Cardiac atrium fibroblast (primary cell): Measurements from ENCODE around the gene ESR2. TPM values are rescaled to one million over a fixed set of nuclear protein-coding genes. Genes with fewer than 3 reads are reported as not detected.

ENCODE experiments used
- total RNA-seq: library from RNA; depleted of rRNA; stranded (reverse); fragments of >200 nt; gene quantifications from 2 replicates; pipeline ENCODE4 v1.2.3, GENCODE V29; 2015

ESR2 gene
- not detected in 2 replicates for total RNA-seq

DNA sequence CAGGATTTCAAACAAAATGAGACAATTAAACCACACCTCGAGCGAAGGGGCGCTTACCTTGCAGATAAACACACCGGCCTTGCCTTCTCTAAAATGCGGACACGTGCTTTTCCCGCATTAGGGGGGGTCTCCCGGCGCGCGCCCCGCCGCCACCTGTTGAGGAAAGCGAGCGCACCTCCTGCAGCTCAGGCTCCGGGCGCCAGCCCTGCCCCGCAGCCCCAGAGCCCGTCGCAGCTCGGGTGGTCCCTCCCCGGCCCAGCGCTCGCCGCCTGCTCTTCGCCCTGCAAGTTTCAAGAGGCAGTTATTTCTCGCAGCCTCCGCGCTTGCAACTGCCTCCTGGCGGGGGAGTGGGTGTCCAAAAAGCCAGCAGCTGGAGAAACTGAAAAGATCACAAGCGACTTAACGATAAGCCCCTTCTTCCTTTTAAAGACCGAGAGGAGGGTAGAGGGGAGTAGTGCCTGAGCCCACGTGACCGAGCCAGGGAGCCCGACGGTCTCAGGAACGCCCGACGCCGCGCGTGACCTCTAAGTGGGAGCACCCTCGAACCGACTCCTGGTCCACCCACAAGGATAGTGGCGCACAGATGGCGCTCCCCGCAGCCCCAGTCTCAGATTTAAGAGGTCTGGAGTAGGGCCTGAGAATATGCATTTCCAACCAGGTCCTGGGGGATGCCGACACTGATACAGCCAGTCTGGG is at the start of gene ESR2:
Gene ESR2 (minus strand): TSS at position 396 of the 696 bp plus-strand sequence. CDS start 11,386 bp downstream, outside the sequence.

Other genes starting within 250 kb of the ESR2 start
- gene MTHFD1, start 94.0 kb upstream of the ESR2 start, total RNA-seq = 19.9 and 24.8 TPM in 2 replicates
- 0.32 and 0.36 TPM in 2 replicates for gene AKAP5, start 171.1 kb upstream of the ESR2 start, total RNA-seq
- gene ZBTB25, start 209.5 kb upstream of the ESR2 start, total RNA-seq = 4.4 and 5.6 TPM in 2 replicates
- 28.7 and 40.3 TPM in 2 replicates for gene ZBTB1, start 210.4 kb upstream of the ESR2 start, total RNA-seq
- 4.9 and 7.9 TPM in 2 replicates for gene HSPA2, start 246.4 kb upstream of the ESR2 start, total RNA-seq